ENCODE results near the gene SLC25A26. TPM values are rescaled to one million over a fixed set of nuclear protein-coding genes. Genes with fewer than 3 reads are reported as not detected.

Gene SLC25A26
- total RNA-seq, 1 experiment from 2014 or later, result 23.8 TPM

DNA sequence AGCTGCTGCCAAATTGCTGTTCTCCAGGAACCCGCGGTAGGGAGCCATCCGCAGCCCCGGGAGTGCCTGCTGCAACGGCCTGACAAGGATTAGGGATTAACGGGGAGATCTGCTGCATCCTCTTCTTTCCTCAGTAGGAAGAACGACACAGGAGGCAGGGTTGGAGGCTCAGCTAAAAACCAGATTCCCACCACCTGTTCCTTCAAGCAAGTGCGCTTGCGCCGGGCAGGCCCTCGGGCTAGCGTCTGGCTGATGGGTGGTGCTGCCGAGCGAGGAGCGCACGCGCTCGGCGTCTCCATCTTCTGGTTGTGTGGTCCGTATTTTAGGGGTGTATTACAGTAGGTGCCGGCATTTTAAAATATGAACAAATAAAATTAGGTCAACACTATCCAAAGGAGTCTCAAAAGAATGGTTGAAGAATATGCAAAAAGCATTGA is 25.4 kb upstream of the SLC25A26 start:
- no peaks in the 10 kb centered on the region for H3K36me3 ChIP-seq (ENCODE audit: control insufficient read depth in 1 of 2, insufficient read depth in 2 of 2, low read length in 2 of 2)
- RAD21 ChIA-PET (ENCODE audit: low non-redundant PET in 1 of 2, low total read pairs in 2 of 2, uncharacterized antibody in 2 of 2, unreplicated experiment in 2 of 2), result no interaction called here
- ATAC-seq, result peak; percentile 96
- H3K27me3 ChIP-seq (ENCODE audit: insufficient read depth, low read length), result no peaks in the 10 kb centered on the region
- intact Hi-C loops (cut with micrococcal nuclease), result loop anchor here (1.0 to 5.0 kb wide), 4 partner anchors 12 to 861 kb away; partner anchors contain the start of gene MAGI1
- H3K4me3 ChIP-seq (replicated peaks in 1 of 2; ENCODE audit: low read depth in 1 of 2, low read length in 2 of 2), result peak overlapping the region; percentile 29 to 39
- peaks cover 0 to 14% of the 10 kb centered on the region in 2 experiments; a peak in 2 of 4 replicates for H3K4me1 ChIP-seq (ENCODE audit: control insufficient read depth in 1 of 2, insufficient read depth in 2 of 2, low read length in 2 of 2)
- DNase-seq (ENCODE audit: low read depth, low spot score), result peak; percentile 62
- H4K20me1 ChIP-seq (ENCODE audit: insufficient read depth), result no peaks in the 10 kb centered on the region
- H3K9me2 ChIP-seq (ENCODE audit: insufficient read depth), result no peaks in the 10 kb centered on the region
- H2AFZ ChIP-seq (ENCODE audit: low read depth, low read length, poor library complexity, severe bottlenecking), result peak overlapping the region; percentile 96
- CTCF ChIA-PET, result interaction anchor here (0.9 to 2.1 kb wide), 6 partner anchors 407 to 1665 kb away, joined by 3 to 6 read pairs (median 3); no protein-coding TSS in a partner anchor
- POLR2A ChIA-PET, result no interaction called here
- no peak overlapping the region for H3K9ac ChIP-seq (ENCODE audit: low read length)
- H3K9me3 ChIP-seq (ENCODE audit: control insufficient read depth in 1 of 2, insufficient read depth in 1 of 2, low read depth in 1 of 2, low read length in 2 of 2), result no peaks in the 10 kb centered on the region
- no peak overlapping the region for H3K27ac ChIP-seq (ENCODE audit: low read depth, low read length)
- TF ChIP-seq, protein P1, sequence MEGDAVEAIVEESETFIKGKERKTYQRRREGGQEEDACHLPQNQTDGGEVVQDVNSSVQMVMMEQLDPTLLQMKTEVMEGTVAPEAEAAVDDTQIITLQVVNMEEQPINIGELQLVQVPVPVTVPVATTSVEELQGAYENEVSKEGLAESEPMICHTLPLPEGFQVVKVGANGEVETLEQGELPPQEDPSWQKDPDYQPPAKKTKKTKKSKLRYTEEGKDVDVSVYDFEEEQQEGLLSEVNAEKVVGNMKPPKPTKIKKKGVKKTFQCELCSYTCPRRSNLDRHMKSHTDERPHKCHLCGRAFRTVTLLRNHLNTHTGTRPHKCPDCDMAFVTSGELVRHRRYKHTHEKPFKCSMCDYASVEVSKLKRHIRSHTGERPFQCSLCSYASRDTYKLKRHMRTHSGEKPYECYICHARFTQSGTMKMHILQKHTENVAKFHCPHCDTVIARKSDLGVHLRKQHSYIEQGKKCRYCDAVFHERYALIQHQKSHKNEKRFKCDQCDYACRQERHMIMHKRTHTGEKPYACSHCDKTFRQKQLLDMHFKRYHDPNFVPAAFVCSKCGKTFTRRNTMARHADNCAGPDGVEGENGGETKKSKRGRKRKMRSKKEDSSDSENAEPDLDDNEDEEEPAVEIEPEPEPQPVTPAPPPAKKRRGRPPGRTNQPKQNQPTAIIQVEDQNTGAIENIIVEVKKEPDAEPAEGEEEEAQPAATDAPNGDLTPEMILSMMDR (IDR thresholded peaks at IDR 0.05 in 2 of 3, conservative IDR thresholded peaks at IDR 0.05 in 1 of 3; ENCODE audit: borderline replicate concordance in 1 of 3, insufficient read depth in 1 of 3, low read depth in 2 of 3, low read length in 2 of 3), result peak; percentile 34 to 46 (median 36); a peak in 3 of 6 replicates
- TF ChIP-seq RAD21 (IDR thresholded peaks at IDR 0.05; ENCODE audit: low read depth) (peak; percentile 61), ZNF274 (IDR thresholded peaks at IDR 0.05; ENCODE audit: low read depth, low read length) (no peak), YY1 (IDR thresholded peaks at IDR 0.05; ENCODE audit: extremely low read depth, insufficient replicate concordance, low read depth, low read length) (peak; percentile 60), JUND (IDR thresholded peaks at IDR 0.05) (no peak), POLR2AphosphoS5 (IDR thresholded peaks at IDR 0.05; ENCODE audit: low read depth, low read length) (0 out of 2 replicates have a peak, but pooled peaks have one; percentile 23), MAX (IDR thresholded peaks at IDR 0.05) (peak; percentile 77)
- no TSS peak for BruUV-seq (replicated peaks)
- peak overlapping the region; percentile 67 for H3K4me2 ChIP-seq (ENCODE audit: low read length)
- no peaks in the 10 kb centered on the region for H3K79me2 ChIP-seq (ENCODE audit: insufficient read depth, low read length)

Measured in HCT116 (cell line).